Smooth muscle cell (in vitro differentiated cells): ENCODE measurements around the gene SLC25A48. TPM values are rescaled to one million over a fixed set of nuclear protein-coding genes. Genes with fewer than 3 reads are reported as not detected.

Experiments used
- DNase-seq: peaks from one replicate; lab custom pipeline; 2025; ENCODE audit not compliant: unreplicated experiment; lab: John Stamatoyannopoulos, UW
- H2AFZ ChIP-seq: fragments of 200-600 bp; sonication (generic); 2 replicates; pipeline ENCODE4 v1.6.0; 2016; ENCODE audit warnings: antibody characterized with exemption, low read depth, mild to moderate bottlenecking
- H3F3A ChIP-seq: fragments of 200-600 bp; sonication (generic); 2 replicates; pipeline ENCODE4 v1.6.0; 2017; ENCODE audit warnings: antibody characterized with exemption, low read depth
- H3K27ac ChIP-seq: fragments of 200-600 bp; sonication (generic); 2 replicates; pipeline ENCODE4 v1.5.1; 2016; ENCODE audit warnings: low read depth, mild to moderate bottlenecking
- H3K27me3 ChIP-seq: fragments of 200-600 bp; sonication (generic); 2 replicates; pipeline ENCODE4 v1.6.1; 2016; ENCODE audit warnings: low read depth, mild to moderate bottlenecking
- H3K36me3 ChIP-seq: fragments of 200-600 bp; sonication (generic); 2 replicates; pipeline ENCODE4 v1.5.1; 2016; ENCODE audit warnings: low read depth
- H3K4me1 ChIP-seq: fragments of 200-600 bp; sonication (generic); 2 replicates; pipeline ENCODE4 v1.5.1; 2016; ENCODE audit warnings: low read depth
- H3K4me2 ChIP-seq: fragments of 200-600 bp; sonication (generic); 2 replicates; pipeline ENCODE4 v1.6.0; 2016; ENCODE audit warnings: mild to moderate bottlenecking
- H3K4me3 ChIP-seq: fragments of 200-600 bp; sonication (generic); 2 replicates; pipeline ENCODE4 v1.5.1; 2016; ENCODE audit warnings: mild to moderate bottlenecking
- H3K79me2 ChIP-seq: fragments of 200-600 bp; sonication (generic); 2 replicates; pipeline ENCODE4 v1.6.0; 2016; ENCODE audit warnings: low read depth, mild to moderate bottlenecking
- H3K9ac ChIP-seq: fragments of 200-600 bp; sonication (generic); 2 replicates; pipeline ENCODE4 v1.6.0; 2016; ENCODE audit warnings: low read depth
- H3K9me3 ChIP-seq: fragments of 200-600 bp; sonication (generic); replicated peaks from 2 replicates; pipeline ENCODE4 v1.5.1; 2016; ENCODE audit warnings: low read depth
- H4K20me1 ChIP-seq: fragments of 200-600 bp; sonication (generic); 2 replicates; pipeline ENCODE4 v1.6.0; 2016; ENCODE audit warnings: low read depth
- WGBS: methylation state at CpG from one replicate; pipeline ENCODE4 v1.1.7; 2016; ENCODE audit warnings: low lambda C conversion rate; 5-methylcytosine and 5-hydroxymethylcytosine counted together
- polyA plus RNA-seq: library from polyadenylated mRNA; unstranded; fragments of >200 nt; fragmentation: Nextera tagmentation; extraction: Ambion mirVana; gene quantifications from 2 replicates; pipeline ENCODE4 v1.2.1, GENCODE V29; 2016
- total RNA-seq: library from RNA; depleted of rRNA; stranded (reverse); fragments of >200 nt; gene quantifications from 2 replicates; pipeline ENCODE4 v1.2.3, GENCODE V29; 2014
- TF ChIP-seq, protein P1 (sequence below): fragments of 200-600 bp; sonication (generic); IDR thresholded peaks from 2 replicates; pipeline ENCODE4 v1.5.1; 2017; ENCODE audit warnings: borderline replicate concordance, mild to moderate bottlenecking, antibody characterized with exemption; ENCODE audit not compliant: insufficient read depth, poor library complexity, severe bottlenecking

Gene SLC25A48
- total and polyA plus RNA-seq, 2 experiments from 2014 or later, result 0.85 to 4.0 TPM

DNA sequence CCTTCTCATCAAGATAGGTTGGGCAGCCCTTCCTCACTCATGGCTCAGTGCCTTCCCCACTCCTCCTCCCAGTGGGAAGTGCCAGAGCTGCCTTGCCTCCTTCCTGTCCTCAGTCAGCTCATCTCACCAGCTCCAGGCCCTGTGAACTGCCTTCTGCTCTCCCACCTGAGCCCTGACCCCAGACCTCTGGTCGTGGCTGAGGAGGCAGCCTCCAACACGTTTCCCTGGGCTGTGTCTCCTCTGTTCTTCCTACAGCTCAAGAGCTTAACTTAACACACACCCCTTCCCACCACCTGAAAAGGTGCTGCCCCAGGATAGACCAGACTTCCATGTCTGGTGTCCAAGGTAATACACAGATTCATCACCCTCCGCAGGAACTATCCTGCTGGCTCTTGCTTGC, 40.0 kb downstream of the SLC25A48 start:
- Histone ChIP-seq H3K27ac (no peak overlapping the region), H3K4me2 (no peak overlapping the region), H3K36me3 (no peaks in the 10 kb centered on the region), H3K9ac (no peak overlapping the region), H4K20me1 (no peaks in the 10 kb centered on the region), H3K4me3 (no peak overlapping the region), H3K79me2 (no peaks in the 10 kb centered on the region), H2AFZ (no peak overlapping the region), H3K27me3 (peaks cover 6% of the 10 kb centered on the region), H3K9me3 (no peaks in the 10 kb centered on the region), H3K4me1 (no peaks in the 10 kb centered on the region), H3F3A (no peaks in the 10 kb centered on the region)
- WGBS, result 76% methylated on average over 3 of the region's 3 CpGs
- TF ChIP-seq, protein P1, sequence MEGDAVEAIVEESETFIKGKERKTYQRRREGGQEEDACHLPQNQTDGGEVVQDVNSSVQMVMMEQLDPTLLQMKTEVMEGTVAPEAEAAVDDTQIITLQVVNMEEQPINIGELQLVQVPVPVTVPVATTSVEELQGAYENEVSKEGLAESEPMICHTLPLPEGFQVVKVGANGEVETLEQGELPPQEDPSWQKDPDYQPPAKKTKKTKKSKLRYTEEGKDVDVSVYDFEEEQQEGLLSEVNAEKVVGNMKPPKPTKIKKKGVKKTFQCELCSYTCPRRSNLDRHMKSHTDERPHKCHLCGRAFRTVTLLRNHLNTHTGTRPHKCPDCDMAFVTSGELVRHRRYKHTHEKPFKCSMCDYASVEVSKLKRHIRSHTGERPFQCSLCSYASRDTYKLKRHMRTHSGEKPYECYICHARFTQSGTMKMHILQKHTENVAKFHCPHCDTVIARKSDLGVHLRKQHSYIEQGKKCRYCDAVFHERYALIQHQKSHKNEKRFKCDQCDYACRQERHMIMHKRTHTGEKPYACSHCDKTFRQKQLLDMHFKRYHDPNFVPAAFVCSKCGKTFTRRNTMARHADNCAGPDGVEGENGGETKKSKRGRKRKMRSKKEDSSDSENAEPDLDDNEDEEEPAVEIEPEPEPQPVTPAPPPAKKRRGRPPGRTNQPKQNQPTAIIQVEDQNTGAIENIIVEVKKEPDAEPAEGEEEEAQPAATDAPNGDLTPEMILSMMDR, result no peak
- DNase-seq, result no peak

DNA sequence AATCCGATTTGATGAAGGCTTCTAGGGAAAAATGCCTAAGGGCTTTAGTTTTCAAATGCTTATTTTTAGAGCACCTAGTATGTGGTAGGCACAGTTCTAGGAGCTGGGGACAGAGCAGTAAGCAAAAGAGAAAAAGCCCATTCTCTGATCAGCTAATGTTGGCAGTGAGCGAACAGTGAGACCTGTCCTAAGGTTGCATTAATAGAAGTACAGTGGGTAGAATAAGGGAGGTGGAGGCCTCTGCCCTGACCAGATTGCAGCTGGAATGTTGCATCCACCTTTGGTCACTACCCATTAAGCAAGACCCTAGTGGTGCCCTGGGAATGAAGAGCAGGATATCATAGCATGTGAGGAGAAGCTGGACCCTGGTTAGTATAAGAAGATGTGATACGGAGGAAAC, 41.1 kb downstream of the SLC25A48 start:
- Histone ChIP-seq H3K79me2 (no peaks in the 10 kb centered on the region), H3K36me3 (no peaks in the 10 kb centered on the region), H3K4me3 (no peak overlapping the region), H3K27ac (no peak overlapping the region), H3K4me1 (no peaks in the 10 kb centered on the region), H3F3A (no peaks in the 10 kb centered on the region), H3K9me3 (no peaks in the 10 kb centered on the region), H4K20me1 (no peaks in the 10 kb centered on the region), H2AFZ (no peak overlapping the region), H3K27me3 (no peaks in the 10 kb centered on the region), H3K9ac (no peak overlapping the region), H3K4me2 (no peak overlapping the region)
- no peak for DNase-seq
- TF ChIP-seq, protein P1, result no peak
- WGBS, result 93% methylated on average over 3 of the region's 3 CpGs

DNA sequence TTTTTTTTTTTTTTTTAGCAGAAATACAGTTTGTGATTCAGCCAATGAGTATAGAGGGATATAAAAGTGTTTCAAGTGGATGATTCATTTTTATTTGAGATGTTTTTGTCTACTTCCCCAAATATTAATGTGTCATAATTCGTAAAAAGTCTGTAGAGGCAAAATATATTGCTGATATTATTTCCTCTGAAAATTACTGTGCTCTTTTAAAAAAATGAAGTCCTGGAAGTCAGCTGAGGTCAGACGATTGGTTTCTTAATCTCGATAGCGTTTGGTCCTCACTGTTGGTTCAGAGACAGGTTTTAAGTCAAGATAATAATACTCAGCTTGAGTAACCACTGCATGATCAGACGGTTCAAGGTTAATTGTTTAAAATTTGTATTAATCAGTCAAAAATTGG, 41.7 kb downstream of the SLC25A48 start:
- Histone ChIP-seq H3K4me2 (no peak overlapping the region), H3K4me1 (no peaks in the 10 kb centered on the region), H3K9ac (no peak overlapping the region), H2AFZ (no peak overlapping the region), H3K4me3 (no peak overlapping the region), H3K27me3 (no peaks in the 10 kb centered on the region), H3K27ac (no peak overlapping the region), H3F3A (no peaks in the 10 kb centered on the region), H3K36me3 (no peaks in the 10 kb centered on the region), H3K9me3 (no peaks in the 10 kb centered on the region), H3K79me2 (no peaks in the 10 kb centered on the region), H4K20me1 (no peaks in the 10 kb centered on the region)
- 87% methylated on average over 5 of the region's 5 CpGs for WGBS
- no peak for DNase-seq
- TF ChIP-seq, protein P1, result no peak

DNA sequence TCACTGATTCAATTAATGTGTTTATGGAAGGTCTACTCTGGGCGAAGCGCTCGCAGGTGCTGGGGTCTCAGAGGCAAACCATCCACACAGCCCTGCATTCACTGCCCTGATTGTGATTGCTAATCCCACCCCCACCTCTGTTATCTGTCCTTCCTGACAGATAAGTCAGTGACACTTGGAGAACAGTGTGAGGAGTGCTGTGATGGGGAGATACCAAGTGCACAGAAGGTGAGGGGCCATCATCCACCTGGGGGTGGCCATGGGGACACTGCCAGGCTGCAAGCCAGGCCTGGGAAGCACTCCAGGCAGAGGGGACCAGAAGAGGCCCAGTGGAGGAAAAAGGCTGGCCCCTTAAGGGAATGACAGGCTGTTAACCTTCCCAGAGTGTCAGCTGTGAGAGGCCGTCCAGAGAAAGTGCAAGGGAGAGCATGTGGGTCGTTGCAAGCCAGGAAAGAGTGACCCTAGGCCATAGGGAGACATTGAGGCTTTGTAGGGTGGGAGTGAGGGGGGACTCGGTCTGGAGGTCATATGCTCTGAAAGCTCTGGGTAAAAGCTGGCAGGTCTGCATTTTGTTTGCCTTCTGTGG, 43.2 kb downstream of the SLC25A48 start:
- H3K27ac ChIP-seq, result no peak overlapping the region
- TF ChIP-seq, protein P1, result no peak
- no peaks in the 10 kb centered on the region for H3K9me3 ChIP-seq
- no peaks in the 10 kb centered on the region for H3F3A ChIP-seq
- no peak overlapping the region for H3K4me3 ChIP-seq
- H3K4me2 ChIP-seq, result no peak overlapping the region
- H3K9ac ChIP-seq, result no peak overlapping the region
- no peak for DNase-seq
- H3K36me3 ChIP-seq, result no peaks in the 10 kb centered on the region
- peaks cover 8% of the 10 kb centered on the region for H3K27me3 ChIP-seq
- H2AFZ ChIP-seq, result no peak overlapping the region
- H3K4me1 ChIP-seq, result no peaks in the 10 kb centered on the region
- no peaks in the 10 kb centered on the region for H4K20me1 ChIP-seq
- H3K79me2 ChIP-seq, result no peaks in the 10 kb centered on the region
- WGBS, result 90% methylated on average over 6 of the region's 6 CpGs
